GM12878 (cell line): ENCODE data around the gene ACCS. TPM values are rescaled to one million over a fixed set of nuclear protein-coding genes. Genes with fewer than 3 reads are reported as not detected.

Experiments
- ATAC-seq: fragments of 200-7000 bp; cut with Tn5 transposase; 3 replicates; pipeline ENCODE4 v1.9.1; 2020; ENCODE audit warnings: mild to moderate bottlenecking, moderate library complexity
- BruUV-seq: library from RNA; stranded (reverse); fragments of 400-500 nt; replicated peaks from 2 replicates; lab custom pipeline; 2021; lab: Mats Ljungman, UMichigan
- CTCF ChIA-PET: fragments of 300-600 bp; sonication (Branson Sonifier 250); formaldehyde crosslinking; extraction: SDS; loops from one replicate; lab custom pipeline; 2021; ENCODE audit warnings: inconsistent platforms; lab: Yijun Ruan, JAX
- POLR2A ChIA-PET: fragments of 350-600 bp; formaldehyde crosslinking; extraction: SDS; loops from one replicate; lab custom pipeline; 2021; ENCODE audit warnings: inconsistent platforms; lab: Charles Lee
- RAD21 ChIA-PET: fragments of 300-600 bp; sonication (Branson Sonifier 250); formaldehyde crosslinking; loops from one replicate; lab custom pipeline; 2023; ENCODE audit warnings: antibody characterized with exemption; ENCODE audit not compliant: unreplicated experiment; lab: Charles Lee
- SMC1A ChIA-PET: fragments of 300-600 bp; sonication (Branson Sonifier 250); formaldehyde crosslinking; loops from one replicate; lab custom pipeline; 2023; ENCODE audit not compliant: unreplicated experiment, uncharacterized antibody; lab: Charles Lee
- DNase-seq: peaks from one replicate; pipeline ENCODE4 v3.0.0-alpha.2; 2011; ENCODE audit warnings: low read depth, low spot score
- FAIRE-seq: peaks from 3 replicates; lab custom pipeline; 2011; peaks lifted over from hg19 to GRCh38; lab: Jason Lieb, UNC
- H2AFZ ChIP-seq: 2 replicates; pipeline ENCODE4 v1.6.0; 2011; ENCODE audit warnings: low read depth, low read length, control low read depth; ENCODE audit not compliant: control insufficient read depth
- H3K27ac ChIP-seq: 2 replicates; pipeline ENCODE4 v1.5.1; 2011; ENCODE audit warnings: control low read depth; ENCODE audit not compliant: control insufficient read depth, insufficient read depth
- H3K27me3 ChIP-seq, 2 experiments: replicated peaks in 1 of 2; 2 replicates each; pipeline versions ENCODE4 v1.6.0 to v1.6.1; 2011; ENCODE audit warnings: low read length in 1 of 2; ENCODE audit not compliant: control insufficient read depth in 2 of 2, insufficient read depth in 2 of 2
- H3K36me3 ChIP-seq, 2 experiments: 2 replicates each; pipeline ENCODE4 v1.5.1; 2011; ENCODE audit warnings: low read length in 1 of 2; ENCODE audit not compliant: control insufficient read depth in 2 of 2, insufficient read depth in 2 of 2
- H3K4me1 ChIP-seq: 2 replicates; pipeline ENCODE4 v1.6.1; 2011; ENCODE audit warnings: mild to moderate bottlenecking, low read length, moderate library complexity, mixed read lengths; ENCODE audit not compliant: control insufficient read depth, insufficient read depth
- H3K4me2 ChIP-seq: 2 replicates; pipeline ENCODE4 v1.6.0; 2011; ENCODE audit warnings: control low read depth; ENCODE audit not compliant: control insufficient read depth, insufficient read depth
- H3K4me3 ChIP-seq: fragments of 200-600 bp; sonication (generic); 2 replicates; pipeline ENCODE4 v1.5.1; 2016
- H3K79me2 ChIP-seq: 2 replicates; pipeline ENCODE4 v1.6.0; 2011; ENCODE audit warnings: low read length; ENCODE audit not compliant: control insufficient read depth, insufficient read depth
- H3K9ac ChIP-seq: 2 replicates; pipeline ENCODE4 v1.8.0; 2011; ENCODE audit warnings: low read length, control low read depth, mixed read lengths; ENCODE audit not compliant: control insufficient read depth, insufficient read depth
- H3K9me3 ChIP-seq: replicated peaks from 3 replicates; pipeline ENCODE4 v1.5.1; 2011; ENCODE audit warnings: mild to moderate bottlenecking, low read length; ENCODE audit not compliant: control insufficient read depth, insufficient read depth
- H4K20me1 ChIP-seq: 2 replicates; pipeline ENCODE4 v1.6.0; 2011; ENCODE audit not compliant: control insufficient read depth, insufficient read depth
- BCL11A ChIP-seq: IDR thresholded peaks from 2 replicates; pipeline ENCODE4 v1.6.1; 2011; ENCODE audit warnings: low read depth, low read length
- JUNB ChIP-seq: IDR thresholded peaks from 2 replicates; pipeline ENCODE4 v1.6.1; 2016; ENCODE audit warnings: antibody characterized with exemption, mild to moderate bottlenecking
- NFXL1 ChIP-seq: fragments of 450-650 bp; IDR thresholded peaks from 2 replicates; pipeline ENCODE4 v1.6.1; 2017; ENCODE audit warnings: antibody characterized with exemption, mild to moderate bottlenecking, borderline replicate concordance
- RBBP5 ChIP-seq: fragments of 200-600 bp; sonication (generic); conservative IDR thresholded peaks from 2 replicates; pipeline ENCODE4 v1.6.1; 2016
- WGBS: methylation state at CpG from one replicate; pipeline ENCODE4 v1.1.6; 2016; ENCODE audit warnings: low lambda C conversion rate; ENCODE audit not compliant: insufficient replicate concordance, insufficient coverage; ENCODE audit errors: missing lambda C conversion rate; 5-methylcytosine and 5-hydroxymethylcytosine counted together
- in situ Hi-C: fragments of 300-500 bp; cut with MboI; formaldehyde crosslinking; loops from 9 replicates; pipeline ENCODE4 v1.14.3; 2018; ENCODE audit warnings: mixed read lengths
- intact Hi-C: fragments of 100-400 bp; cut with micrococcal nuclease; formaldehyde crosslinking; loops from one replicate; pipeline ENCODE4 v1.14.2; 2022; ENCODE audit not compliant: unreplicated experiment
- polyA plus RNA-seq, 11 experiments: library from polyadenylated mRNA; depleted of rRNA in 4 of 11; unstranded in 6 of 11; stranded (reverse) in 5 of 11; fragments of >200 nt; fragmentation: Nextera tagmentation in 4 of 11; fragmentation: Illumina TruSeq in 1 of 11; extraction: Ambion mirVana in 4 of 11; extraction: Trizol in 1 of 11; gene quantifications; 1 replicate in 1 of 11; 2 replicates in 10 of 11; pipeline versions ENCODE4 v1.2.1 to v1.2.3, GENCODE V29; 2011 to 2016; ENCODE audit warnings: inconsistent platforms in 2 of 11, missing spikeins in 2 of 11, low read depth in 1 of 11
- total RNA-seq, 4 experiments: library from RNA; depleted of rRNA in 3 of 4; stranded (reverse); fragments of >200 nt in 3 of 4; fragmentation: Illumina TruSeq in 1 of 4; extraction: Trizol in 1 of 4; gene quantifications; 2 replicates each; pipeline versions ENCODE4 v1.2.1 to v1.2.3, GENCODE V29; 2013 to 2021
- TF ChIP-seq, protein P1 (sequence below): fragments of 450-650 bp; IDR thresholded peaks from 2 replicates; pipeline ENCODE4 v1.6.1; 2016; ENCODE audit warnings: mild to moderate bottlenecking, moderate library complexity, borderline replicate concordance
- TF ChIP-seq, protein P2 (sequence below): fragments of 450-650 bp; formaldehyde crosslinking; IDR thresholded peaks from 2 replicates; pipeline ENCODE4 v1.5.0; 2022; ENCODE audit warnings: mild to moderate bottlenecking, missing genetic modification characterization
- TF ChIP-seq, protein P3 (sequence below): fragments of 450-650 bp; IDR thresholded peaks from 2 replicates; pipeline ENCODE4 v1.6.1; 2014; ENCODE audit warnings: mild to moderate bottlenecking
- TF ChIP-seq, protein P4 (sequence below): fragments of 450-650 bp; conservative IDR thresholded peaks from 2 replicates; pipeline ENCODE4 v1.6.1; 2017; ENCODE audit warnings: mild to moderate bottlenecking, moderate library complexity
- TF ChIP-seq, protein P5 (sequence below): fragments of 450-650 bp; IDR thresholded peaks from 2 replicates; pipeline ENCODE4 v1.6.1; 2017; ENCODE audit warnings: borderline replicate concordance

ACCS gene
- total and polyA plus RNA-seq, 10 of the 15 experiments (the other 5 are each of a cell fraction or from before 2014, with no cell fraction given): 4.8 to 35.9 (median 17.0) TPM

DNA sequence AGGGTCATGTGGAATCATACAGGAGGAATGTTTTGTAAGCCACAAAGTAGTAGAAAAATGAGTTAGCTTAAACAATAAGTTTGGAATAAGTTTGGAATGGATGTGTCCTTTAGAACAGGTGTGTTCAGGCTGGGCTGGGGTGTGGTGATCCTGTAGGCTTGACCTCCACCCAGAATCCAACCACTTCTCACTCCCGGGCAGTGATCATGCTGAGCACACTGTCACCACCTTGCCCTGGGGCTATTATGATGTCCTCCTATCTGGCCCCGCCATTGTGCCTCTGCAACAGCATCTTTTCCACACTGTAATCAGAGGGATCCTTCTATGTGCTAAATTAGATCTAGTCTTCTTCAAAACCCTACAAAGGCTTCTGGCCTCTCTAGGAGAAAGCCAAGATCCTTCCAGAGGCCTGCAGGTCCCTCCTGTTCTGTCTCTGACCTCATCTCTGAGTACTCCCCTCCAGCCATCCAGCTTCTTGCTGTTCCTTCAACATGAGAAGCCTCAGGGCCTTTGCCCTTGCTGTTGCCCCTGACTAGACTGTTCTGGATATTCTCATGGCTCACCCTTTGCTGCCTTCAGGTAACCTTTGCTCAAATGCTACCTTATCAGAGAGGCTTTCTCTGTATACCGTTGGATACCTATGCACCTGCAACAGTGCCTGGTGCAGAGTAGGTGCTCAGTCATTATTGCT lies 37.1 kb upstream of the ACCS start:
- TF ChIP-seq JUNB: no peak
- no peak for TF ChIP-seq NFXL1
- TF ChIP-seq RBBP5: no peak
- no peak for TF ChIP-seq BCL11A
- TF ChIP-seq, protein P1, sequence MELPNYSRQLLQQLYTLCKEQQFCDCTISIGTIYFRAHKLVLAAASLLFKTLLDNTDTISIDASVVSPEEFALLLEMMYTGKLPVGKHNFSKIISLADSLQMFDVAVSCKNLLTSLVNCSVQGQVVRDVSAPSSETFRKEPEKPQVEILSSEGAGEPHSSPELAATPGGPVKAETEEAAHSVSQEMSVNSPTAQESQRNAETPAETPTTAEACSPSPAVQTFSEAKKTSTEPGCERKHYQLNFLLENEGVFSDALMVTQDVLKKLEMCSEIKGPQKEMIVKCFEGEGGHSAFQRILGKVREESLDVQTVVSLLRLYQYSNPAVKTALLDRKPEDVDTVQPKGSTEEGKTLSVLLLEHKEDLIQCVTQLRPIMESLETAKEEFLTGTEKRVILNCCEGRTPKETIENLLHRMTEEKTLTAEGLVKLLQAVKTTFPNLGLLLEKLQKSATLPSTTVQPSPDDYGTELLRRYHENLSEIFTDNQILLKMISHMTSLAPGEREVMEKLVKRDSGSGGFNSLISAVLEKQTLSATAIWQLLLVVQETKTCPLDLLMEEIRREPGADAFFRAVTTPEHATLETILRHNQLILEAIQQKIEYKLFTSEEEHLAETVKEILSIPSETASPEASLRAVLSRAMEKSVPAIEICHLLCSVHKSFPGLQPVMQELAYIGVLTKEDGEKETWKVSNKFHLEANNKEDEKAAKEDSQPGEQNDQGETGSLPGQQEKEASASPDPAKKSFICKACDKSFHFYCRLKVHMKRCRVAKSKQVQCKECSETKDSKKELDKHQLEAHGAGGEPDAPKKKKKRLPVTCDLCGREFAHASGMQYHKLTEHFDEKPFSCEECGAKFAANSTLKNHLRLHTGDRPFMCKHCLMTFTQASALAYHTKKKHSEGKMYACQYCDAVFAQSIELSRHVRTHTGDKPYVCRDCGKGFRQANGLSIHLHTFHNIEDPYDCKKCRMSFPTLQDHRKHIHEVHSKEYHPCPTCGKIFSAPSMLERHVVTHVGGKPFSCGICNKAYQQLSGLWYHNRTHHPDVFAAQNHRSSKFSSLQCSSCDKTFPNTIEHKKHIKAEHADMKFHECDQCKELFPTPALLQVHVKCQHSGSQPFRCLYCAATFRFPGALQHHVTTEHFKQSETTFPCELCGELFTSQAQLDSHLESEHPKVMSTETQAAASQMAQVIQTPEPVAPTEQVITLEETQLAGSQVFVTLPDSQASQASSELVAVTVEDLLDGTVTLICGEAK: no peak
- TF ChIP-seq, protein P2, sequence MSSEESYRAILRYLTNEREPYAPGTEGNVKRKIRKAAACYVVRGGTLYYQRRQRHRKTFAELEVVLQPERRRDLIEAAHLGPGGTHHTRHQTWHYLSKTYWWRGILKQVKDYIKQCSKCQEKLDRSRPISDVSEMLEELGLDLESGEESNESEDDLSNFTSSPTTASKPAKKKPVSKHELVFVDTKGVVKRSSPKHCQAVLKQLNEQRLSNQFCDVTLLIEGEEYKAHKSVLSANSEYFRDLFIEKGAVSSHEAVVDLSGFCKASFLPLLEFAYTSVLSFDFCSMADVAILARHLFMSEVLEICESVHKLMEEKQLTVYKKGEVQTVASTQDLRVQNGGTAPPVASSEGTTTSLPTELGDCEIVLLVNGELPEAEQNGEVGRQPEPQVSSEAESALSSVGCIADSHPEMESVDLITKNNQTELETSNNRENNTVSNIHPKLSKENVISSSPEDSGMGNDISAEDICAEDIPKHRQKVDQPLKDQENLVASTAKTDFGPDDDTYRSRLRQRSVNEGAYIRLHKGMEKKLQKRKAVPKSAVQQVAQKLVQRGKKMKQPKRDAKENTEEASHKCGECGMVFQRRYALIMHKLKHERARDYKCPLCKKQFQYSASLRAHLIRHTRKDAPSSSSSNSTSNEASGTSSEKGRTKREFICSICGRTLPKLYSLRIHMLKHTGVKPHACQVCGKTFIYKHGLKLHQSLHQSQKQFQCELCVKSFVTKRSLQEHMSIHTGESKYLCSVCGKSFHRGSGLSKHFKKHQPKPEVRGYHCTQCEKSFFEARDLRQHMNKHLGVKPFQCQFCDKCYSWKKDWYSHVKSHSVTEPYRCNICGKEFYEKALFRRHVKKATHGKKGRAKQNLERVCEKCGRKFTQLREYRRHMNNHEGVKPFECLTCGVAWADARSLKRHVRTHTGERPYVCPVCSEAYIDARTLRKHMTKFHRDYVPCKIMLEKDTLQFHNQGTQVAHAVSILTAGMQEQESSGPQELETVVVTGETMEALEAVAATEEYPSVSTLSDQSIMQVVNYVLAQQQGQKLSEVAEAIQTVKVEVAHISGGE (CRISPR knock-in tag): no peak
- TF ChIP-seq, protein P3, sequence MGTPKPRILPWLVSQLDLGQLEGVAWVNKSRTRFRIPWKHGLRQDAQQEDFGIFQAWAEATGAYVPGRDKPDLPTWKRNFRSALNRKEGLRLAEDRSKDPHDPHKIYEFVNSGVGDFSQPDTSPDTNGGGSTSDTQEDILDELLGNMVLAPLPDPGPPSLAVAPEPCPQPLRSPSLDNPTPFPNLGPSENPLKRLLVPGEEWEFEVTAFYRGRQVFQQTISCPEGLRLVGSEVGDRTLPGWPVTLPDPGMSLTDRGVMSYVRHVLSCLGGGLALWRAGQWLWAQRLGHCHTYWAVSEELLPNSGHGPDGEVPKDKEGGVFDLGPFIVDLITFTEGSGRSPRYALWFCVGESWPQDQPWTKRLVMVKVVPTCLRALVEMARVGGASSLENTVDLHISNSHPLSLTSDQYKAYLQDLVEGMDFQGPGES: no peak
- TF ChIP-seq, protein P4, sequence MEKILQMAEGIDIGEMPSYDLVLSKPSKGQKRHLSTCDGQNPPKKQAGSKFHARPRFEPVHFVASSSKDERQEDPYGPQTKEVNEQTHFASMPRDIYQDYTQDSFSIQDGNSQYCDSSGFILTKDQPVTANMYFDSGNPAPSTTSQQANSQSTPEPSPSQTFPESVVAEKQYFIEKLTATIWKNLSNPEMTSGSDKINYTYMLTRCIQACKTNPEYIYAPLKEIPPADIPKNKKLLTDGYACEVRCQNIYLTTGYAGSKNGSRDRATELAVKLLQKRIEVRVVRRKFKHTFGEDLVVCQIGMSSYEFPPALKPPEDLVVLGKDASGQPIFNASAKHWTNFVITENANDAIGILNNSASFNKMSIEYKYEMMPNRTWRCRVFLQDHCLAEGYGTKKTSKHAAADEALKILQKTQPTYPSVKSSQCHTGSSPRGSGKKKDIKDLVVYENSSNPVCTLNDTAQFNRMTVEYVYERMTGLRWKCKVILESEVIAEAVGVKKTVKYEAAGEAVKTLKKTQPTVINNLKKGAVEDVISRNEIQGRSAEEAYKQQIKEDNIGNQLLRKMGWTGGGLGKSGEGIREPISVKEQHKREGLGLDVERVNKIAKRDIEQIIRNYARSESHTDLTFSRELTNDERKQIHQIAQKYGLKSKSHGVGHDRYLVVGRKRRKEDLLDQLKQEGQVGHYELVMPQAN: no peak
- TF ChIP-seq, protein P5, sequence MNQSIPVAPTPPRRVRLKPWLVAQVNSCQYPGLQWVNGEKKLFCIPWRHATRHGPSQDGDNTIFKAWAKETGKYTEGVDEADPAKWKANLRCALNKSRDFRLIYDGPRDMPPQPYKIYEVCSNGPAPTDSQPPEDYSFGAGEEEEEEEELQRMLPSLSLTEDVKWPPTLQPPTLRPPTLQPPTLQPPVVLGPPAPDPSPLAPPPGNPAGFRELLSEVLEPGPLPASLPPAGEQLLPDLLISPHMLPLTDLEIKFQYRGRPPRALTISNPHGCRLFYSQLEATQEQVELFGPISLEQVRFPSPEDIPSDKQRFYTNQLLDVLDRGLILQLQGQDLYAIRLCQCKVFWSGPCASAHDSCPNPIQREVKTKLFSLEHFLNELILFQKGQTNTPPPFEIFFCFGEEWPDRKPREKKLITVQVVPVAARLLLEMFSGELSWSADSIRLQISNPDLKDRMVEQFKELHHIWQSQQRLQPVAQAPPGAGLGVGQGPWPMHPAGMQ: no peak
- RAD21 ChIA-PET: no interaction called here
- in situ Hi-C loops: no loop called here
- DNase-seq (no peak), ATAC-seq (no peak), FAIRE-seq (no peak)
- Histone ChIP-seq H3K27me3 (peaks cover 0 to 3% of the 10 kb centered on the region in 2 experiments; a peak in 1 of 4 replicates), H3K9me3 (peaks cover 2% of the 10 kb centered on the region; the same call in 2 of the 3 replicates), H2AFZ (no peak overlapping the region), H4K20me1 (no peaks in the 10 kb centered on the region), H3K4me3 (no peak overlapping the region), H3K9ac (no peak overlapping the region), H3K4me1 (no peaks in the 10 kb centered on the region), H3K79me2 (no peaks in the 10 kb centered on the region), H3K36me3 (no peaks in the 10 kb centered on the region), H3K4me2 (no peak overlapping the region), H3K27ac (no peak overlapping the region)
- intact Hi-C loops: no loop called here
- WGBS: 19% methylated on average over 3 of the region's 3 CpGs
- no TSS peak for BruUV-seq
- POLR2A ChIA-PET: no interaction called here
- SMC1A ChIA-PET: no interaction called here
- CTCF ChIA-PET: no interaction called here
